HG03378 (cell line): ENCODE results near the gene ORMDL2.
"Not testable (repeated sequence)": the region's sequence is repeated elsewhere in the genome, so short reads cannot be mapped to it uniquely, and the experiment has no call there.

Experiments used
- ATAC-seq: cut with Tn5 transposase; IDR thresholded peaks from one replicate; pipeline ENCODE4 v1.9.1; 2021; ENCODE audit warnings: mild to moderate bottlenecking, moderate library complexity; ENCODE audit not compliant: unreplicated experiment

Gene ORMDL2

GRCh38 chr12:55850401-55850800 lies 32.6 kb downstream of the ORMDL2 start:
- ATAC-seq = no peak

- no peak for ATAC-seq
Observed at GRCh38 chr12:55850893-55851292, 33.1 kb downstream of the ORMDL2 start.

GRCh38 chr12:55852740-55853139 lies 34.9 kb downstream of the ORMDL2 start:
- ATAC-seq = no peak

GRCh38 chr12:55861396-55861795 lies 43.6 kb downstream of the ORMDL2 start:
- ATAC-seq = no peak

- no peak for ATAC-seq
Observed at GRCh38 chr12:55861871-55862270, 44.0 kb downstream of the ORMDL2 start.

GRCh38 chr12:55862286-55862685 lies 44.4 kb downstream of the ORMDL2 start:
- no peak for ATAC-seq

GRCh38 chr12:55862931-55863330 lies 45.1 kb downstream of the ORMDL2 start:
- ATAC-seq = not testable (repeated sequence)

- ATAC-seq = no peak
Observed at GRCh38 chr12:55865327-55865726, 47.5 kb downstream of the ORMDL2 start.

GRCh38 chr12:55866454-55867004 lies 48.7 kb downstream of the ORMDL2 start:
- ATAC-seq = not testable (repeated sequence)
